Activated CD4-positive, alpha-beta memory T cell treated with anti-CD3 and anti-CD28 coated beads for 36 hours (primary cell): ENCODE measurements around the gene ASB7. TPM values are rescaled to one million over a fixed set of nuclear protein-coding genes. Genes with fewer than 3 reads are reported as not detected.

Experiments used
- CTCF ChIA-PET: fragments of 350-600 bp; sonication (Branson Sonifier 250); formaldehyde crosslinking; loops from one replicate; lab custom pipeline; 2021; ENCODE audit warnings: antibody characterized with exemption, inconsistent platforms; lab: Charles Lee
- POLR2A ChIA-PET: fragments of 350-600 bp; sonication (Branson Sonifier 250); formaldehyde crosslinking; loops from one replicate; lab custom pipeline; 2021; ENCODE audit warnings: antibody characterized with exemption; lab: Charles Lee
- DNase-seq: peaks from one replicate; pipeline ENCODE4 v3.0.0-alpha.2; 2020
- H3K27ac Mint-ChIP-seq: one replicate; pipeline ENCODE4 v1.8.0; 2021; ENCODE audit warnings: mixed read lengths
- H3K27me3 Mint-ChIP-seq: one replicate; pipeline ENCODE4 v1.8.0; 2021; ENCODE audit warnings: mixed read lengths
- H3K36me3 Mint-ChIP-seq: one replicate; pipeline ENCODE4 v1.8.0; 2021; ENCODE audit warnings: mixed read lengths
- H3K4me1 Mint-ChIP-seq: one replicate; pipeline ENCODE4 v1.8.0; 2021; ENCODE audit warnings: low read depth, mixed read lengths
- H3K4me3 Mint-ChIP-seq: one replicate; pipeline ENCODE4 v1.8.0; 2021; ENCODE audit warnings: mild to moderate bottlenecking, mixed read lengths
- H3K9me3 Mint-ChIP-seq: one replicate; pipeline ENCODE4 v1.8.0; 2021; ENCODE audit warnings: mixed read lengths
- intact Hi-C: fragments of 100-400 bp; cut with micrococcal nuclease; formaldehyde crosslinking; loops from one replicate; pipeline ENCODE4 v1.15.1; 2023
- total RNA-seq, 2 experiments: library from RNA; stranded (reverse); gene quantifications; one replicate each; pipeline ENCODE4 v1.2.3, GENCODE V29; 2021

ASB7 gene
- total RNA-seq, 2 experiments from 2014 or later, result 19.6 to 21.3 TPM

DNA sequence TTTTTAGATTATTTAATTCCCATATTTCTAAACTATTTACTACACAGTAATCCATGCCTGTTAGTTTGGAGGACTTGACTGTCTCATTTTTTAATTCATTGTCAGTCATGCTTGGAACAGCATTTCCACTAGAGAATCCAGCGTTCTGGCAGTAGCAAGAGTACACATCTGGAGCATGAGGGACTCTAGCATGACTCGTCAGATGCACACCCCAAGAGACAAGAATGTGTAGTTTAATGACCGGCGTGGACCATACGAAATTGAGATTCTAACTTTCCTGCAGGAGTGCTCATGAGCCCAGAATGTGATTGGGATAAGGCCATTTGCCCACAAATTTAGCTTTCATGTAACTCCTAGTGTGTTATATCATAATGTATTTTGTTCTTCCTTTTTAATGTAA lies 48.9 kb downstream of the ASB7 start:
- Mint-ChIP-seq H3K27ac (no peak overlapping the region), H3K27me3 (no peaks in the 10 kb centered on the region), H3K4me3 (no peak overlapping the region), H3K9me3 (no peaks in the 10 kb centered on the region), H3K36me3 (peaks cover 2% of the 10 kb centered on the region), H3K4me1 (peaks cover 2% of the 10 kb centered on the region)
- POLR2A ChIA-PET, result no interaction called here
- DNase-seq, result no peak
- intact Hi-C loops, result no loop called here
- CTCF ChIA-PET, result interaction anchor here (1.0 kb wide), 1 partner anchor 224 kb away, joined by 5 read pairs; no protein-coding TSS in a partner anchor

DNA sequence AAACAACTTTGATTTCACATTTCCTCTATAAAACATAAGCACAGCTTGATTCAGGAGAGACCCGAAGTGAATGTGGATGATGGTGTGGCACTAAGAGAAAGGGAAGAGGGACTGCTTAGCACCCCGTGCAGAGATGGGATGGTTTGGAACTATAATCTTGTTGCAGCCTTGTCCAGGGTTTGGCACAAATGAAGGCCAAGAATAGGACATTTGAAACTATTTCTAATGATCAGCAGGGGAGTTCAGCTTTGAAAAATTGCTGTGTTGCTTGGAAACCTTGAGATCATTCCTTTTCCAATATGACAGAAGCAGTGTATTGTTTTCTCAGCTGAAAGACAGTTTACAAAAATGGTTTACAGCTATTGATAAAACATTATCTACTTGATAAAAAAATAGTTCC lies 49.7 kb downstream of the ASB7 start:
- CTCF ChIA-PET, result no interaction called here
- Mint-ChIP-seq H3K4me3 (no peak overlapping the region), H3K27me3 (no peaks in the 10 kb centered on the region)

DNA sequence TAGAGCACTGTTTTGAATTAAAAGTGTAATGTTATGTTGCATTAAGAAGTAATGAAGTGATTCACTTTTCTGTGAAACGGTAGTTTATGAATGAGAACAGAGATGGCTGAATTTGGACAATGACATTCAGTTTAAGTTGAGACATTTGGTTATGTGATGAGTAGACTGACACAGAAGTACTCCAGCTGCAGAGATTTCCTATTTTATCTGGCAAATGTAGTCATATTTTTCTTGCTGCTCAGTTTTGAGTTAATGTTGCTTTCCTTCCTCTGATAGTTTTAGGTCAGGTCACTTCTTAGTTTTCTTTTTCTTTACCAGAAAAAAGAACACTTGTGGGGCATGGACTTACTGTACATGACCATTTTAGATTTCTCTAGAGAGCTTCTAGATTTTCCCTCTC lies 51.2 kb downstream of the ASB7 start:
- ChIA-PET CTCF (interaction anchor here (1.4 kb wide), 1 partner anchor 353 kb away, joined by 4 read pairs; no protein-coding TSS in a partner anchor), POLR2A (no interaction called here)
- Mint-ChIP-seq H3K4me3 (no peak overlapping the region), H3K9me3 (no peaks in the 10 kb centered on the region), H3K27ac (no peak overlapping the region), H3K36me3 (no peaks in the 10 kb centered on the region), H3K4me1 (peaks cover 2% of the 10 kb centered on the region), H3K27me3 (no peaks in the 10 kb centered on the region)
- intact Hi-C loops, result no loop called here
- DNase-seq, result no peak

More for the DNA sequence above, 49.7 kb downstream of the ASB7 start:
- Mint-ChIP-seq H3K36me3 (peaks cover 2% of the 10 kb centered on the region), H3K9me3 (no peaks in the 10 kb centered on the region), H3K27ac (no peak overlapping the region), H3K4me1 (peaks cover 2% of the 10 kb centered on the region)
- intact Hi-C loops, result no loop called here
- DNase-seq, result no peak
- POLR2A ChIA-PET, result no interaction called here

DNA sequence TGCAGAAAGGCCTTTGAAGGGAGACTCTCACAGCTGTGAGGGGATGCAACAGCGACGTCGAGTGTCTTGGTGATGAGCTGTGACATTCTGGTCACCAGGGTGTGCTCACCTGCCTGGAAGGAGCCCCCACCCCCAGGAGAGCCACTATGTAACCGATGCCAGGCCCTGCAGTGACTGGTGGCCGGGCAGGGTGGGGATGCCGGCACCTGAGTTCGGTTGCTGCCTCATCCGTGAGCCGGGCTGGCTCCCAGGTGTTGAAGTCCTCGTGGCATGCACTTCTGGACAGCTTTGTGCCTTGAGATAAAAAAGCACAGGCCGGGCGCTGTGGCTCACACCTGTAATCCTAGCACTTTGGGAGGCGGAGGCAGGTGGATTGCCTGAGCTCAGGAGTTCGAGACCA lies 56.5 kb downstream of the ASB7 start:
- no peaks in the 10 kb centered on the region for H3K4me1 Mint-ChIP-seq
- no peak for DNase-seq
- H3K4me3 Mint-ChIP-seq, result no peak overlapping the region
- no peaks in the 10 kb centered on the region for H3K27me3 Mint-ChIP-seq
- intact Hi-C loops, result no loop called here
- ChIA-PET POLR2A (no interaction called here), CTCF (no interaction called here)
- H3K9me3 Mint-ChIP-seq, result no peaks in the 10 kb centered on the region
- no peaks in the 10 kb centered on the region for H3K36me3 Mint-ChIP-seq
- H3K27ac Mint-ChIP-seq, result no peak overlapping the region

DNA sequence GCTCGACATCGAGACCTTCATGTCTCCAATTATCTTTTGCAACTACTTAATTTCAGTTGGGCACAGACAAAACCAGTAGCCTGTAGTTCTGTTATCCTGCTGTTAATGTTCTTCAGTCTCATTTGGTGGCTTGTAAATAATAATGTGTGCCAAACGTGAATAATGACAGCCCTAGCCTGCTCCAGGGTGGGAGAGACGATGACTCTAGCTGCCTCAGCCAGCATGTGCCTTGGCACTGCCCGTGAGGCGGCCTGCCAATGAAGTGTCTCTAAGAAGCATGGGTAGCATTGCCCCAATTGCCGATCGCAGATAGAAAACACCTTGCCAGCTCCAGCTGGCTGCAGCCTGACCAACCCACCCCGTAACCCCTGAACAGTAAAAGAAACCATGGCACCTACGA lies 58.8 kb downstream of the ASB7 start:
- ChIA-PET POLR2A (no interaction called here), CTCF (no interaction called here)
- H3K4me1 Mint-ChIP-seq, result no peaks in the 10 kb centered on the region
- no peaks in the 10 kb centered on the region for H3K36me3 Mint-ChIP-seq
- intact Hi-C loops, result no loop called here
- no peak overlapping the region for H3K27ac Mint-ChIP-seq
- H3K9me3 Mint-ChIP-seq, result no peaks in the 10 kb centered on the region
- no peaks in the 10 kb centered on the region for H3K27me3 Mint-ChIP-seq
- DNase-seq, result no peak
- no peak overlapping the region for H3K4me3 Mint-ChIP-seq

DNA sequence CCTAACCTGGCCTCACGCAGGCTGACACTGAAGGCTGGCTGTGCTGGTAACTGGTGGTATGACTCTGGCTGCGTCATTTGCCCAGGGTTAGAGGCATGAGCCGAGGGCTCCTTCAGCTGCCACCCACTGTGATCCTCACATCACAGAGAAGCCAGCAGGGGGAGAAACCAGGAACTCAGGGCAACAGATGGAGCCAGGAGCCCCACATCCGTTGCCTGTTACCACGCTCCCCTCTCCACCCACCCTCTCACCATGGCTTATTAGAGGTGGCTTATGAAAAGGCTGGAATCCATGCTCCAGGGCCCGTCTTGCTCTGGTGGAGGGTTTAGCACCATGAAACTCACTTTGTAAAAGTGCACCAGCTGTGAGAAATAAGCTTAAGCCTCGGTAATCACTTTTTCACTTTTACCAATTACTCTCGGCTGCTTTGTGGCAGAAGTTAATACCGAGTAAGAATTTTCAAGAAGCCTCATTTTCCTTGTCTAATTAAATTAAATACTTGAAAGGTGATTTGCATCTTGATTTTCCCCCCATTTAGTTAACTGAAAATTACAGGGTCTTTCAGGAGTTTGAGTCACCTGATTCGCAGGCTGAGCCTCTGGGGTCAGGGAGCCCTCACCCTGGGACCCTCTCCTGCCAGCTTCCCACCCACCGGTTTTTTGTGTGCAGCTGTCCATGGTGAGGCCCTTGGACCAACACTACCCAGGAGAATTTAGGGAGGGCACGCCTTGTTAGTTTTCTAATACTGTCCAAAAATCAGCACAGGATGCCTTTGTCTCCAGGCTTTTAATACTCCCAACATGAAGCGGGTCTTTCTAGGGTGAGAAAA lies 60.9 kb downstream of the ASB7 start:
- ChIA-PET POLR2A (no interaction called here), CTCF (no interaction called here)
- DNase-seq, result no peak
- H3K9me3 Mint-ChIP-seq, result no peaks in the 10 kb centered on the region
- H3K27ac Mint-ChIP-seq, result no peak overlapping the region
- no peak overlapping the region for H3K4me3 Mint-ChIP-seq
- H3K4me1 Mint-ChIP-seq, result no peaks in the 10 kb centered on the region
- intact Hi-C loops, result no loop called here
- no peaks in the 10 kb centered on the region for H3K36me3 Mint-ChIP-seq
- no peaks in the 10 kb centered on the region for H3K27me3 Mint-ChIP-seq

DNA sequence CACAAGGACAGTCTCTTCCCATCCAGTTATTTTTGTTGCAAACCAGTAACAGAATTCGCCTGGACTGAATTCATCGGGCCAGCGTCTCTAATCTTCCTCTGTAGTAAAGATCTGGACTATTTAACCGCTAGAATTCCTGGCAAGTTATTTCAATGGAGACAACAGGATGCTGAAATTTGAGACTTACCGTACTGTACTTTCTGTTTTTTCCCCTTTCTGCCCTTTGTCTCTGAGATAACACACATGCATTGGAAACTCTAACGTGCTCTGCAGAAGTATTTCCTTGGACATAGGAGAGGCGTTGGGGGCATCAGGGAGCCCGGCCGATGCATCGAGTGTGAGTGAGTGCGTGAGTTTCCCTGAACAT lies 61.5 kb downstream of the ASB7 start:
- Mint-ChIP-seq H3K9me3 (no peaks in the 10 kb centered on the region), H3K27ac (no peak overlapping the region), H3K36me3 (no peaks in the 10 kb centered on the region), H3K4me1 (no peaks in the 10 kb centered on the region), H3K4me3 (no peak overlapping the region), H3K27me3 (no peaks in the 10 kb centered on the region)
- ChIA-PET POLR2A (no interaction called here), CTCF (no interaction called here)
- no peak for DNase-seq
- intact Hi-C loops, result no loop called here

DNA sequence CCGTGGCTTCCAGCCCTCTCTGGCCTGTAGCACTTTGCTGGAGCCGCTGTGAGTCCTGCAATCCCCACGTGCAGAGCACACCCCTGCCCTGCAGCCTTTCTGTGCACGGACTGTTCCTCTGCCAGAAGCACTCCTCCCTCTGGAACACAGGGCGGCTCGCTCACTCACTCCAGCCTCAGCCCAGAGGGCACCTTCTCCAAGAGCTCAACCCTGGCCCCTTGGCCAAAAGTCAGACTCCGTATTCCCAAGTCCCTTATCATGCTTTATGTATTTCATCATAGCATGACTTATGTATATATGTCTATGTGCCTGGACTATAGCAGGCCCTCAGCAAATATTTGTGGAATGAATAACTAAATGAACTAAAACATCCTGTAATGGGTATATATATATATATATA lies 63.2 kb downstream of the ASB7 start:
- POLR2A ChIA-PET, result no interaction called here

DNA sequence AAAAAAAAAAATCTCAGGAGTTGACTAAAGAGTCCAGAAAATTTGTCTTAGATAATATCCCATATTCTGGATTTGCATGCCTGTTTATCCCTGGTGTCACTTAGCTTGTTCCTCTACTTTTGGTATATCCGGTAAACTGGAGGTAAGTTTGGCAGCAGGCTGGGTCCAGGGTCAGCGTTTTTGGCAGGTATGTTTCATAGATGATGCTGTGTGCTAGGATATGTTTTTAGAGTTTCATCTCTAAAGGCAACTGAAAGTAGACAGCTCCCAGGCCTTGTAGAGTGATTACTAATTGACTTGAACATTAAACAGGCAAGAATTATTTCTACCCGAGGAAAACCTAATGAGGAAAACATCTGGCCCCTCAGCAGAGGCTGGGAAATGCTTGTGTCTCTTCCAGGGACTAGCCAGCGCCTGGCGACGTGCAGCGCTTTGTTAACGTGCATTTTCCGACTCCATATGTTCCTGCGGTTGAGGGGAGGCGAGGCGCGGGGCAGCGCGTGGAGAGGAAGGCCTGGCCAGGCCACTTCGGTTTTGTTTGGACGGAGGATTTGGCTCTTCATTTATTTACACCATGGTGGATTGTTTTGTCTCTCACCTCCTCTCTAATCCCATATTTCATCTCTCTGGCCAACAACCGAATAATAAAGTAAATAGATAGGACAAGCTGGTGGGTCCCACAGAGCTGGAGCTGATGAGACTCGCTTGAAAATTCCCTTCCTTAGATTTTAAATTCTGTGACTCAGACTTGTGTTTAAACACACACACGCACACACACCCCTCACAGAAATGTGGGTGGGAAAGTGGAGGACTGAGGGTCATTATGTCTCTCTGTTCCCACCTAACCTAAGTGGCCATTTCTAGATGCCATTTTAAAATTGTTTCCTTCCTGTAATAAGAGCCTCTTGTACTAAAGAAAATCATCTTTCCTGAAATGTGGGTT lies 65.3 kb downstream of the ASB7 start:
- Mint-ChIP-seq H3K4me1 (no peaks in the 10 kb centered on the region), H3K9me3 (no peaks in the 10 kb centered on the region), H3K4me3 (no peak overlapping the region), H3K27ac (no peak overlapping the region), H3K36me3 (no peaks in the 10 kb centered on the region), H3K27me3 (no peaks in the 10 kb centered on the region)
- no peak for DNase-seq
- ChIA-PET CTCF (no interaction called here), POLR2A (no interaction called here)
- intact Hi-C loops, result no loop called here

More for the DNA sequence above, 63.2 kb downstream of the ASB7 start:
- H3K9me3 Mint-ChIP-seq, result no peaks in the 10 kb centered on the region
- H3K4me3 Mint-ChIP-seq, result no peak overlapping the region
- no peak overlapping the region for H3K27ac Mint-ChIP-seq
- H3K36me3 Mint-ChIP-seq, result no peaks in the 10 kb centered on the region
- H3K27me3 Mint-ChIP-seq, result no peaks in the 10 kb centered on the region
- CTCF ChIA-PET, result no interaction called here
- H3K4me1 Mint-ChIP-seq, result no peaks in the 10 kb centered on the region
- no peak for DNase-seq
- intact Hi-C loops, result no loop called here

DNA sequence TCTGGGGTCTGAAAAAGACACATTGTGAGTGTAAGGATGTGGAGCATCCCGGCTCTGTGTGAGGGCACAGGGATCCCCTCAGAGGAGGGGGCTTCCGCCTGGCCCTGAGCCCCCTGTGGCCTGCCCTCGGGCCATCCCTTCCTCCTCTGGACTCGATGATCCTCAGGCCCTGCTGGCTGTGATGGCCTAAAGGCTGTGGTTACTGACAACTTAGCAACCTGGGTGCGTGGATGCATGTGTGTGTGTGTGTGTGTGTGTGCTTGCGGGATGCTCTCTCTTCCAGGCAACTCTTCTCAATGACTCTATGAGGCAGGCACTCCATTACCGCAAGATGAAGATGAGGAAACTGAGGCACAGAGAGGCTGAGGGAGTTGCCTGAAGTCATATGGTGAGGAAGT lies 66.0 kb downstream of the ASB7 start:
- Mint-ChIP-seq H3K27ac (no peak overlapping the region), H3K4me1 (no peaks in the 10 kb centered on the region), H3K4me3 (no peak overlapping the region), H3K36me3 (no peaks in the 10 kb centered on the region), H3K27me3 (no peaks in the 10 kb centered on the region), H3K9me3 (no peaks in the 10 kb centered on the region)
- no peak for DNase-seq
- ChIA-PET POLR2A (no interaction called here), CTCF (no interaction called here)
- intact Hi-C loops, result no loop called here

DNA sequence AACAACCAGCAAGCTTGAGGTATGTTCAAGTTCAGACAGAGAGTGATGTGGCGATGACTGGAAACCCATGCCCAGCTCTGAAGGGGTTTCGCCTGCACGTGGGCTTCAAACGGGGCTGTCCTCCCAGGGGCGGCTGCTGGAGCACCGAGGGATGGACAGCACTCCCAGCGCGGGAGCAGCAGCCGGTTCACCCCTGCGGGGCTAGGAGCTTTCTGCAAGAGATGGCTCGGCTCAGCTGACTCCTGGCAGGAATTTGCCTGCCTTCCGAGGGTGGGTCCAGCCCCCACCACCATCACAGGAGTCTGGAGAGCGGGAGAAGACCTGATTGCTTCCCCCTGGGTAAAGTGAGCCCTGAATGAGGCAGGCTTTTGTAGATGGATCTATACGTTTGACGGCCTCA lies 66.9 kb downstream of the ASB7 start:
- CTCF ChIA-PET, result no interaction called here
- Mint-ChIP-seq H3K36me3 (no peaks in the 10 kb centered on the region), H3K9me3 (no peaks in the 10 kb centered on the region), H3K27me3 (no peaks in the 10 kb centered on the region), H3K4me3 (no peak overlapping the region), H3K27ac (no peak overlapping the region), H3K4me1 (no peaks in the 10 kb centered on the region)
- intact Hi-C loops, result no loop called here
- POLR2A ChIA-PET, result no interaction called here
- DNase-seq, result no peak

DNA sequence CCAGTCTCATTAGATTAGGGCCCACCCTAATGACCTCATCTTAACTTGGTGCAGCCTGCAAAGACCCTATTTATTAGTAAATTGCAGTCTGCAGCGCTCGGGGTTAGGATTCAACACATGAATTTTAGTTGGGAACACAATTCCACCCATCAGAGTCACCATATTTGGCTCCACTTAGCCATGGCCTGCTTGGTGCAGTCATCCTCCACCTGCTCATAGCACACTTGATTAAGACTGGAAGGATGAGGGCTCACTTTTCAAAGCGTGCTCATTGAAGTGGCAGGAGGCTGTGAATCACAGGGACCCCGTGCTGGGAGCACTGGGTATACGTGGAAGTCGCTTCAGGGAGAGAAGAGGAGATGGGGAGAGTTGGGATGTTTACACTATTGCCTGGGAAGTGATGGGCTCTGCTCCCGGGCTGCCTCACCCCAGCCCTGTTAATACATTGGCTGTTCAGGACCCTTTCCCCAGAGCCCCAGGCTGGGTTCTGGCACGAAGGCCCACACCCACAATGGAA lies 68.2 kb downstream of the ASB7 start:
- ChIA-PET POLR2A (no interaction called here), CTCF (no interaction called here)
- DNase-seq, result no peak
- Mint-ChIP-seq H3K27me3 (no peaks in the 10 kb centered on the region), H3K9me3 (peaks cover 8% of the 10 kb centered on the region), H3K36me3 (no peaks in the 10 kb centered on the region), H3K27ac (no peak overlapping the region), H3K4me1 (no peaks in the 10 kb centered on the region), H3K4me3 (no peak overlapping the region)
- intact Hi-C loops, result no loop called here
